ENCODE measurements around the gene LORICRIN.

- TF ChIP-seq CTCF (IDR thresholded peaks at IDR 0.05) (no peak), EP300 (IDR thresholded peaks at IDR 0.05) (no peak), POLR2A (IDR thresholded peaks at IDR 0.05) (no peak)
These were observed 33.4 kb downstream of the LORICRIN start for GRCh38 chr1:153292740-153293479.

Measured in tibial nerve (tissue), 4 donors.